Uterus (tissue), 2 donors: ENCODE data around the gene MMD.

Experiments
- CTCF ChIP-seq, 4 experiments: fragments of 200-600 bp in 2 of 4; fragments of 450-650 bp in 2 of 4; sonication (generic) in 2 of 4; IDR thresholded peaks; one replicate each; pipeline ENCODE4 v1.5.1; 2016 to 2019; ENCODE audit warnings: antibody characterized with exemption in 4 of 4, mild to moderate bottlenecking in 2 of 4, moderate library complexity in 1 of 4
- POLR2A ChIP-seq, 2 donors: fragments of 450-650 bp; IDR thresholded peaks; one replicate each; pipeline ENCODE4 v1.6.1; 2016; ENCODE audit warnings: antibody characterized with exemption in 2 of 2, mild to moderate bottlenecking in 1 of 2, moderate library complexity in 1 of 2

- TF ChIP-seq CTCF (IDR thresholded peaks at IDR 0.05) (no peak), POLR2A (IDR thresholded peaks at IDR 0.05) (no peak)
Observed at GRCh38 chr17:55410722-55411462, 10.7 kb downstream of the MMD start.
